Measurements from ENCODE around the gene ENC1. TPM values are rescaled to one million over a fixed set of nuclear protein-coding genes. Genes with fewer than 3 reads are reported as not detected.
A peak's percentile ranks its signal among the peaks of the same experiment; 100 is the strongest.

ENC1 gene
- total RNA-seq, 1 donor from 2014 or later: 135 TPM

DNA sequence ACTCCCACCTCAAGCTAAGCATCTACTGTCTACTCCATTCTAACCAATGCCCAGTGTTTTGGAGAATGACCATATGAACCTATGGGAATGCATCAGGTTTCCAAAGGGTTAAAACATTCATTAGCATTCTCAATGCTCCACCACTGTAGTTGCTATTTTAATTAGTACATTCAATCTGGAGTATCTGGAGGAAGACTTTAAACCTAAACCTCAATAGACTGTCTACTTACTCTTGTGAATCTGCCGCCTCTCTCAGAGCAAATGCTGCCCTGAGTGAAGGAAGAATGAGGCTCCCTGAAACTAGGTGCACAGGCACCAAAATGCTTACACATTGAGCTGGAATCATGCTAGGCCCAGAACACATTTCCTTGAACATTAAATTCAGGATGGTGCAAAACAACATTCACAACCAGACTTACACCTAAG, 2.0 kb downstream of the ENC1 start:
- Mint-ChIP-seq H3K4me3 (peak overlapping the region; percentile 87), H3K36me3 (ENCODE audit: low read depth) (peaks cover 29% of the 10 kb centered on the region), H3K27ac (ENCODE audit: unreplicated experiment) (no peak overlapping the region), H3K9me3 (no peaks in the 10 kb centered on the region), H3K27me3 (ENCODE audit: low read depth) (no peaks in the 10 kb centered on the region), H3K4me1 (peaks cover 74% of the 10 kb centered on the region)
- TF ChIP-seq, protein P1, sequence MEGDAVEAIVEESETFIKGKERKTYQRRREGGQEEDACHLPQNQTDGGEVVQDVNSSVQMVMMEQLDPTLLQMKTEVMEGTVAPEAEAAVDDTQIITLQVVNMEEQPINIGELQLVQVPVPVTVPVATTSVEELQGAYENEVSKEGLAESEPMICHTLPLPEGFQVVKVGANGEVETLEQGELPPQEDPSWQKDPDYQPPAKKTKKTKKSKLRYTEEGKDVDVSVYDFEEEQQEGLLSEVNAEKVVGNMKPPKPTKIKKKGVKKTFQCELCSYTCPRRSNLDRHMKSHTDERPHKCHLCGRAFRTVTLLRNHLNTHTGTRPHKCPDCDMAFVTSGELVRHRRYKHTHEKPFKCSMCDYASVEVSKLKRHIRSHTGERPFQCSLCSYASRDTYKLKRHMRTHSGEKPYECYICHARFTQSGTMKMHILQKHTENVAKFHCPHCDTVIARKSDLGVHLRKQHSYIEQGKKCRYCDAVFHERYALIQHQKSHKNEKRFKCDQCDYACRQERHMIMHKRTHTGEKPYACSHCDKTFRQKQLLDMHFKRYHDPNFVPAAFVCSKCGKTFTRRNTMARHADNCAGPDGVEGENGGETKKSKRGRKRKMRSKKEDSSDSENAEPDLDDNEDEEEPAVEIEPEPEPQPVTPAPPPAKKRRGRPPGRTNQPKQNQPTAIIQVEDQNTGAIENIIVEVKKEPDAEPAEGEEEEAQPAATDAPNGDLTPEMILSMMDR (conservative IDR thresholded peaks at IDR 0.05): no peak
- DNase-seq (ENCODE audit: low read depth, low spot score): no peak

DNA sequence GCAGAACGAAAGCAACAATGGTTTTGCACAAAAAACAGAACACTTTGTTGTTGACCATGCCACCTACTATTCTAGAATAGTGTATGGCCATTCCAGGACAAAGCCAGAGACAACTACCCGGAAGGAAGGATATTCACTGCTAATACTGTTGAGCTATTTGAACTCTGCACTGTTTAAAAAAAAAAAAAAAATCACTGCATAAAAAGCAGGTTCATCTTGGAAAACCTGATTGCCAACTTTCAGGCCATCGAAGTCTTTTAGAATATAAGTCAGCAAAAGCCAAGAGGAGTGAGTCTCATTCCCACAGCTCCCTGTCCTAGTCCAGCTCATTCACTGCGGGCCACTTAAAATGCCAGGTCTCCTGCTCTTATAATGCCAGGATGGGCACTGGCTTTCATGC, 4.0 kb downstream of the ENC1 start:
- Mint-ChIP-seq H3K9me3 (no peaks in the 10 kb centered on the region), H3K4me3 (peak overlapping the region; percentile 87), H3K27ac (ENCODE audit: unreplicated experiment) (no peak overlapping the region), H3K4me1 (peaks cover 74% of the 10 kb centered on the region), H3K27me3 (ENCODE audit: low read depth) (no peaks in the 10 kb centered on the region), H3K36me3 (ENCODE audit: low read depth) (peaks cover 36% of the 10 kb centered on the region)
- DNase-seq (ENCODE audit: low read depth, low spot score): no peak
- TF ChIP-seq, protein P1 (conservative IDR thresholded peaks at IDR 0.05): no peak

DNA sequence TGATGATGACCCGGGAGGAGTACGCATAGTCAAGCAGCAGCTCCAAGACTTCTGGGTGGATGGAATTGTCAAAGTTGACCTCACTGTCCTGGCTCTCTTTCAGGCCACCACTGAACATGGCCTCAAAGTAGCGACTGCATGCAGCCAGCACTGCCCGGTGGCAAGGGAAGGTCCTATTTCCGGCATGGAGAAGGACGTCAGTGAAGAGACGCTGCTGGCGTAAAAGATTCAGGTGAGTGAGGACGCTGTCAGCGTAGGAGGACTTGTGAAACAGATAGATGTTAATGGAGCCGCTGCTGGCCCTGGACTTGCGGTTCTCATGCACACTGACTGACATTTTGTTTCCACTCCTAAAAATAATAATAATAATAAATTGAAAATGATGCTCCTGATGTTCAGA, 4.4 kb downstream of the ENC1 start:
- DNase-seq (ENCODE audit: low read depth, low spot score): no peak
- no peak overlapping the region for H3K27ac Mint-ChIP-seq (ENCODE audit: unreplicated experiment)
- peaks cover 74% of the 10 kb centered on the region for H3K4me1 Mint-ChIP-seq
- peak overlapping the region; percentile 87 for H3K4me3 Mint-ChIP-seq
- no peaks in the 10 kb centered on the region for H3K9me3 Mint-ChIP-seq
- peaks cover 38% of the 10 kb centered on the region for H3K36me3 Mint-ChIP-seq (ENCODE audit: low read depth)
- H3K27me3 Mint-ChIP-seq (ENCODE audit: low read depth): no peaks in the 10 kb centered on the region
- TF ChIP-seq, protein P1 (conservative IDR thresholded peaks at IDR 0.05): no peak

DNA sequence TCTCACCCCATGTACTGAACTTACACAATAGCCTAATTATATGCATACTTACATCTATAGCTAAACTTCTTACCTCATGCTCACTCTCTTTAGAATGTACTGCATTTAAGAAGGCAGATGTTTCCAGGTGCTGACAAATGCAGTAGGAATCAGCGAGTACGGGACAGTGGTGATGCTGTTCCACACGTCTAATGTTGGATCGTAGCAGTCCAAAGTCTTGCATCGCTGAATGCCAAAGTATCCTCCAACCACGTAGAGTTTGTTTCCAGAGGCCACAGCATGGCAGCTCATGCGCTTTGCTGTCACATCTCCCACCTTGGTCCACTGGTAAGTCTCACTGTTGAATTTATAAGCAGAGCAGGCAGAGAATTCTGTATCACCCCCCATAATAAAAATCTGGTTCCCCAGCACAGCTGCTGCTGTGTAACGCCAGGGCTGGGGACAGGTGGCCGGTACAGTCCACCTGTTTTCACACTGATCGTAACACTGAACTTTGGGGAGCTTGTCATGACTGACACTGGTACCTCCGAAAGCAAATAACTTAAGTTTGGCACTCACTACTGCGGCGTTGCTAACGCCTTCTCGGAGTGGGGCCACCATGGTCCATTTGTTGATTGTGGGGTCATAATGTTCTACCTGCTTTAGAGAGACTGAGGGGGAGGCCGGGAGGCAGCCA, 5.8 kb downstream of the ENC1 start:
- Mint-ChIP-seq H3K36me3 (ENCODE audit: low read depth) (peaks cover 41% of the 10 kb centered on the region), H3K27me3 (ENCODE audit: low read depth) (no peaks in the 10 kb centered on the region), H3K4me1 (peaks cover 88% of the 10 kb centered on the region), H3K4me3 (peak overlapping the region; percentile 71), H3K9me3 (no peaks in the 10 kb centered on the region), H3K27ac (ENCODE audit: unreplicated experiment) (no peak overlapping the region)
- TF ChIP-seq, protein P1 (conservative IDR thresholded peaks at IDR 0.05): no peak
- no peak for DNase-seq (ENCODE audit: low read depth, low spot score)

DNA sequence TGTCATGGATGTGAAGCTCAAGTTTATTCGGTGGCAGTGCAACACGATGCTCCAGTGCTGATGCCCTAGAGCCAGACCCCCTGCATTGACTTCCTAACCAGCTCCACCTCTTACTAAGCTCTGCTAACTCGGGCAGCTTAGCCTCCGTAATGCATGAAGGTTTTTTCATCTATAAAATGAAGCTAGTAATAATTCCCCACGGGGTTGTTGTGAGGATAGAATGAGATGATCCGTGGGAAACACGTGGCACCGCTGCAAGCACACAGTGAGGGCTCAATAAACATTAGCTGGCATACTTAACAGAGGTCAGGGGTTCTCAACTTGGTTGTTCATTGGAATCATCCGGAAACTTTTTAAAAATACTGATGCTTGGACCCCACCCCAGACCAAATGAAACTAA, 6.8 kb downstream of the ENC1 start:
- DNase-seq (ENCODE audit: low read depth, low spot score): no peak
- peaks cover 95% of the 10 kb centered on the region for H3K4me1 Mint-ChIP-seq
- H3K9me3 Mint-ChIP-seq: no peaks in the 10 kb centered on the region
- TF ChIP-seq, protein P1 (conservative IDR thresholded peaks at IDR 0.05): no peak
- no peak overlapping the region for H3K27ac Mint-ChIP-seq (ENCODE audit: unreplicated experiment)
- H3K4me3 Mint-ChIP-seq: peak overlapping the region; percentile 74
- H3K27me3 Mint-ChIP-seq (ENCODE audit: low read depth): no peaks in the 10 kb centered on the region
- H3K36me3 Mint-ChIP-seq (ENCODE audit: low read depth): peaks cover 40% of the 10 kb centered on the region

Measured in neural crest cell (in vitro differentiated cells).